Nephron (organoid): ENCODE measurements around the gene ACTL8.

ENCODE experiments used
- H3K27ac Mint-ChIP-seq, 3 experiments: 2 replicates each; pipeline ENCODE4 v1.8.0; 2020; ENCODE audit warnings: mixed read lengths in 3 of 3, mild to moderate bottlenecking in 2 of 3, moderate library complexity in 1 of 3
- H3K27me3 Mint-ChIP-seq: 2 replicates; pipeline ENCODE4 v1.8.0; 2021; ENCODE audit warnings: low read depth, mild to moderate bottlenecking, moderate library complexity, mixed read lengths
- H3K36me3 Mint-ChIP-seq: 2 replicates; pipeline ENCODE4 v1.8.0; 2020; ENCODE audit warnings: low read depth, mixed read lengths
- H3K4me1 Mint-ChIP-seq: 2 replicates; pipeline ENCODE4 v1.8.0; 2020; ENCODE audit warnings: mixed read lengths
- H3K4me3 Mint-ChIP-seq, 3 experiments: 2 replicates each; pipeline ENCODE4 v1.8.0; 2020; ENCODE audit warnings: mild to moderate bottlenecking in 3 of 3, mixed read lengths in 3 of 3, moderate library complexity in 2 of 3
- H3K9me3 Mint-ChIP-seq: 2 replicates; pipeline ENCODE4 v1.8.0; 2020; ENCODE audit warnings: mixed read lengths
- CTCF ChIP-seq, 3 experiments: fragments of 200-600 bp; sonication (generic); IDR thresholded peaks; one replicate each; pipeline ENCODE4 v1.5.0; 2021; ENCODE audit warnings: antibody characterized with exemption in 3 of 3; ENCODE audit not compliant: unreplicated experiment in 3 of 3

Gene ACTL8

GRCh38 chr1:17816511-17816910 lies 61.4 kb downstream of the ACTL8 start:
- no peaks in the 10 kb centered on the region for H3K4me1 Mint-ChIP-seq
- H3K27me3 Mint-ChIP-seq, result peaks cover 30% of the 10 kb centered on the region
- H3K36me3 Mint-ChIP-seq, result no peaks in the 10 kb centered on the region
- no peak overlapping the region for H3K27ac Mint-ChIP-seq
- no peak for TF ChIP-seq CTCF (IDR thresholded peaks at IDR 0.05; ENCODE audit: unreplicated experiment in 3 of 3)
- H3K9me3 Mint-ChIP-seq, result peaks cover 6% of the 10 kb centered on the region
- no peak overlapping the region for H3K4me3 Mint-ChIP-seq

DNA sequence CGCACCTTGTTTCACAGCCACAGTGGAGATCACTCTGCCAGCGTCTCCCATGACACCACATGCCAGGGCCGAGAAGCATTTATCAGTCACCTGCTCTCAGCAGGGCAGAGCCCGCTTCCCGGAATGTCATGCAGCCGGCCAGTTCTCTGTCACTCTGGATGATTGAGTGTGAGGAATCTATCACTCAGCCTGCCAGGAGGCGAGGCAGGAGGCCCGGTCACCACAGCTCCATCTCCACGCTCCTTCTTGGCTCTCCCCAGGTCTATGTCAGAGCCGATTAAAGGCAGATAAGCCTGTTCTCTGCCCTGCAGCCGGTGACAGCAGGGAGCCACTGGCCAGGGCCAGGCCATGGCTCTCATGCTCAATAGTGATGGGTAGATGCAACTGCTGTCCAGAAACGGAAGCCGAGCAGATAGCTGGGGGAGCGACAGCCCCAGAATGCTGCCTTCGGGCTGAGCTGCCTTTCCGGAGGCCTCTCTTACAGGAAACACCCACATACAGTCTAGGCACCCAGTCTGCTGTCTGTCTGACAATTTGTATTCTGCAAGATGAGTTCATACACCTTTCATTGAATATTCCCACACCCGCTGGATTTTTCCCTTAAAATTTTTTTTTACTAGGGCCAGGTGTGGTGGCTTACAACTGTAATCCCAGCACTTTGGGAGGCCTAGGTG lies 64.1 kb downstream of the ACTL8 start:
- TF ChIP-seq CTCF (IDR thresholded peaks at IDR 0.05; ENCODE audit: unreplicated experiment in 3 of 3), result no peak
- no peaks in the 10 kb centered on the region for H3K36me3 Mint-ChIP-seq
- H3K27me3 Mint-ChIP-seq, result peaks cover 47% of the 10 kb centered on the region
- no peak overlapping the region for H3K4me3 Mint-ChIP-seq
- H3K9me3 Mint-ChIP-seq, result peaks cover 6% of the 10 kb centered on the region
- H3K27ac Mint-ChIP-seq, result no peak overlapping the region
- no peaks in the 10 kb centered on the region for H3K4me1 Mint-ChIP-seq

GRCh38 chr1:17820198-17820597 lies 65.1 kb downstream of the ACTL8 start:
- Mint-ChIP-seq H3K4me1 (no peaks in the 10 kb centered on the region), H3K9me3 (peaks cover 6% of the 10 kb centered on the region), H3K4me3 (no peak overlapping the region), H3K27me3 (peaks cover 44% of the 10 kb centered on the region), H3K27ac (no peak overlapping the region), H3K36me3 (no peaks in the 10 kb centered on the region)
- TF ChIP-seq CTCF (IDR thresholded peaks at IDR 0.05; ENCODE audit: unreplicated experiment in 3 of 3), result no peak

DNA sequence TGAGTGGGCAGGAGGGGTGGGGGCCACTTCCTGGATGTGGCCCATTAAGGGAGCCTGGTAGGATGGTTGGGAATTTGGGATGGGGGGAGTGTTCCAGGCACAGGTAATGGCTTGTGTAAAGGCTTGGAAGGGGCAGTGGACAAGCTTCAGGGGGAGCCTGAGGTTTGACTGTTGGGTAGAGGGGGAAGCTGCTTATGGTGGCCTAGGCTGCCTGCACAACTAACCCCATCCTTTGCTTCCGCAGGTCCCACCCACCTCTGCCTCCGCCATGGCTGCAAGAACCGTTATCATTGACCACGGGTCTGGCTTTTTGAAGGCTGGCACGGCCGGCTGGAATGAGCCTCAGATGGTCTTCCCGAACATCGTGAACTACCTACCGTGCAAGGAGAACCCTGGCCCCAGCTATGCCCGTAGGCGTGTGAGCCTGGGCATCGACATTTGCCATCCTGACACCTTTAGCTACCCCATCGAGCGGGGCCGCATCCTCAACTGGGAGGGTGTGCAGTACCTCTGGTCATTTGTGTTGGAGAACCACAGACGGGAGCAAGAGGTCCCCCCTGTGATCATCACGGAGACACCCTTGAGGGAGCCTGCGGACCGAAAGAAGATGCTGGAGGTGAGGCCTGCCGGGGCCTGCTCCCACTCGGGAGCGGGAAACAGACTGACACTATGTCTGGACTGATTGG lies 67.8 kb downstream of the ACTL8 start:
- Mint-ChIP-seq H3K36me3 (no peaks in the 10 kb centered on the region), H3K9me3 (no peaks in the 10 kb centered on the region), H3K4me1 (no peaks in the 10 kb centered on the region), H3K27ac (no peak overlapping the region), H3K4me3 (no peak overlapping the region), H3K27me3 (peaks cover 47% of the 10 kb centered on the region)
- TF ChIP-seq CTCF (IDR thresholded peaks at IDR 0.05; ENCODE audit: unreplicated experiment in 3 of 3), result no peak

DNA sequence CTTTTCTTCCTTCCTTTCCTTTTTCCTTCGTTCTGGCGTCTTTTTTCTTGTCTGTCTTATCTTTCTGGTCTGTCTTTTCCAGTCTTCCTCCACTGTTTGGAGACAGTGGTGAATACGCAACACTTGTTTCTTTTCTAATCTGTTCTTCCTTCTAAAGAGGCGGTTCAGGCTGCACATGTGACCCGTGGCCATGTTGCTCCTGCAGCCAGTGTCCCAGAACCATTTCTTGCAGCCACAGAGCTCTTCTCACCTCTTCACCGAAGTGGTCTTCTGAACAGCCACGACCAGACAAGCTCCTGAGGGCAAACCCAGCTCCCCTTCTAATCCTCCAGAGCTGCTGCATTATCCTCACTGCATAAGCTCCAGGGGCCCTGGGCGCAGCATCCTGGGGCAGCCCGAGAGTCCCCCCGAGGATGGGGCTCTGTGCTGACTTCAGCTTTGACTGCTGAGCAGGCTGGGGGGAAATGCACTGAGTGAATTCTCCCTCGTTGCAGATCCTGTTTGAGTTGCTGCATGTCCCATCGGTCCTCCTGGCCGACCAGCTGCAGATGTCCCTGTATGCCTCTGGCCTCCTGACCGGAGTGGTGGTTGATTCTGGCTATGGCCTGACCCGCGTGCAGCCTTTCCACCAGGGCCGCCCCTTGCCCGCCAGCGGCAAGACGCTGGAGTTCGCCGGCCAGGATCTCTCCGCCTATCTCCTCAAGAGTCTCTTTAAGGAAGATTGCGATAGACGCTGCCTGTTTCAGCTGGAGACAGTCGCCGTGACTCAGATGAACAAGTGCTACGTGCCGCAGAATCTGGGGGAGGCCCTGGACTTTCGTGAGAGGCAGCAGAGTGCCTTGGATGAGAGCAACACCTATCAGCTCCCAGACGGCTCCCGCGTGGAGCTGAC lies 70.4 kb downstream of the ACTL8 start:
- no peaks in the 10 kb centered on the region for H3K9me3 Mint-ChIP-seq
- peaks cover 43% of the 10 kb centered on the region for H3K27me3 Mint-ChIP-seq
- TF ChIP-seq CTCF (IDR thresholded peaks at IDR 0.05; ENCODE audit: unreplicated experiment in 3 of 3), result no peak
- H3K4me3 Mint-ChIP-seq, result no peak overlapping the region
- no peaks in the 10 kb centered on the region for H3K36me3 Mint-ChIP-seq
- no peaks in the 10 kb centered on the region for H3K4me1 Mint-ChIP-seq
- no peak overlapping the region for H3K27ac Mint-ChIP-seq
